A549 (cell line): ENCODE data around the gene SERTAD4.

Experiments
- CEBPB ChIP-seq, 2 experiments: fragments of >200 bp in 1 of 2; sonication (Bioruptor Twin) in 1 of 2; formaldehyde crosslinking in 1 of 2; IDR thresholded peaks; 2 replicates each; pipeline ENCODE4 v1.6.1; 2012 to 2016
- CTCF ChIP-seq: fragments of >200 bp; sonication (Bioruptor Twin); formaldehyde crosslinking; IDR thresholded peaks from 3 replicates; pipeline ENCODE4 v1.5.1; 2016
- POLR2A ChIP-seq: IDR thresholded peaks from 2 replicates; pipeline ENCODE4 v1.6.1; 2012; ENCODE audit warnings: mild to moderate bottlenecking, low read length
- RAD21 ChIP-seq, 2 experiments: fragments of >200 bp in 1 of 2; sonication (Bioruptor Twin) in 1 of 2; formaldehyde crosslinking in 1 of 2; IDR thresholded peaks in 1 of 2; conservative IDR thresholded peaks in 1 of 2; 2 replicates in 1 of 2; 3 replicates in 1 of 2; pipeline ENCODE4 v1.6.1; 2012 to 2018; ENCODE audit warnings: inconsistent platforms in 1 of 2

GRCh38 chr1:210231846-210232510 is 618 bp upstream of the SERTAD4 start:
- no peak for TF ChIP-seq POLR2A
- no peak for TF ChIP-seq CEBPB (IDR thresholded peaks at IDR 0.05)
- no peak for TF ChIP-seq CTCF
- TF ChIP-seq RAD21 (conservative IDR thresholded peaks at IDR 0.05 in 1 of 2, IDR thresholded peaks at IDR 0.05 in 1 of 2), result no peak
